Measurements from ENCODE around the gene CAMK2N1. TPM values are rescaled to one million over a fixed set of nuclear protein-coding genes. Genes with fewer than 3 reads are reported as not detected.

Gene CAMK2N1
- total and polyA plus RNA-seq, 2 experiments from 2014 or later = 38.5 to 45.5 TPM

DNA sequence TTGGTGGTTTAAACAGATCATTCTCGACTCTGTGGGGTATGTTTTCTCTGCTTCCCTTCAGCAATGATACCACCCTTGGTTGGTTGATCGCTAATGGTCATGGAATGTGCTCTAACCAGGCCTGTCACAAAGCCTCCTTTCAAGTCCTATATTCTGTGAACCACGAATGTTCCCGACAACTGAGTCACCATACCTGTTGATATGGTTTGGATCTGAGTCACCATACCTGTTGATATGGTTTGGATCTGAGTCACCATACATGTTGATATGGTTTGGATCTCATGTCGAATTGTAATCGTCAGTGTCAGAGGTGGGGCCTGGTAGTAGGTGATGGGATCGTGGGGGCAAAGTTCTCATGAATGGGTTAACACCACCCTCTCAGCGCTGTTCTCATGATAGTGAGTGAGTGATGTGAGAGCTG is 10.2 kb upstream of the CAMK2N1 start:
- Histone ChIP-seq H3K4me1 (ENCODE audit: insufficient read depth) (no peaks in the 10 kb centered on the region), H3K4me3 (no peak overlapping the region), H3K79me2 (no peaks in the 10 kb centered on the region), H2AFZ (no peak overlapping the region), H3K27me3 (no peaks in the 10 kb centered on the region), H3K9me2 (replicated peaks; ENCODE audit: insufficient read depth) (no peaks in the 10 kb centered on the region), H3K27ac (no peak overlapping the region), H3K9me3 (ENCODE audit: low read depth) (no peaks in the 10 kb centered on the region), H3K36me3 (replicated peaks; ENCODE audit: insufficient read depth, low read depth) (no peaks in the 10 kb centered on the region), H3K4me2 (no peak overlapping the region), H4K20me1 (ENCODE audit: insufficient read depth, poor library complexity, severe bottlenecking) (no peaks in the 10 kb centered on the region)
- WGBS (ENCODE audit: low lambda C conversion rate, missing lambda C conversion rate) = 73% methylated on average over 8 of the region's 8 CpGs
- no peak for DNase-seq (ENCODE audit: low spot score)
- no peak for TF ChIP-seq EZH2 (IDR thresholded peaks at IDR 0.05; ENCODE audit: borderline replicate concordance)
- TF ChIP-seq, protein P1, sequence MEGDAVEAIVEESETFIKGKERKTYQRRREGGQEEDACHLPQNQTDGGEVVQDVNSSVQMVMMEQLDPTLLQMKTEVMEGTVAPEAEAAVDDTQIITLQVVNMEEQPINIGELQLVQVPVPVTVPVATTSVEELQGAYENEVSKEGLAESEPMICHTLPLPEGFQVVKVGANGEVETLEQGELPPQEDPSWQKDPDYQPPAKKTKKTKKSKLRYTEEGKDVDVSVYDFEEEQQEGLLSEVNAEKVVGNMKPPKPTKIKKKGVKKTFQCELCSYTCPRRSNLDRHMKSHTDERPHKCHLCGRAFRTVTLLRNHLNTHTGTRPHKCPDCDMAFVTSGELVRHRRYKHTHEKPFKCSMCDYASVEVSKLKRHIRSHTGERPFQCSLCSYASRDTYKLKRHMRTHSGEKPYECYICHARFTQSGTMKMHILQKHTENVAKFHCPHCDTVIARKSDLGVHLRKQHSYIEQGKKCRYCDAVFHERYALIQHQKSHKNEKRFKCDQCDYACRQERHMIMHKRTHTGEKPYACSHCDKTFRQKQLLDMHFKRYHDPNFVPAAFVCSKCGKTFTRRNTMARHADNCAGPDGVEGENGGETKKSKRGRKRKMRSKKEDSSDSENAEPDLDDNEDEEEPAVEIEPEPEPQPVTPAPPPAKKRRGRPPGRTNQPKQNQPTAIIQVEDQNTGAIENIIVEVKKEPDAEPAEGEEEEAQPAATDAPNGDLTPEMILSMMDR (IDR thresholded peaks at IDR 0.05; ENCODE audit: poor library complexity) = no peak
- no peak for TF ChIP-seq EZH2phosphoT487 (IDR thresholded peaks at IDR 0.05; ENCODE audit: low read depth, severe bottlenecking, unreplicated experiment)

DNA sequence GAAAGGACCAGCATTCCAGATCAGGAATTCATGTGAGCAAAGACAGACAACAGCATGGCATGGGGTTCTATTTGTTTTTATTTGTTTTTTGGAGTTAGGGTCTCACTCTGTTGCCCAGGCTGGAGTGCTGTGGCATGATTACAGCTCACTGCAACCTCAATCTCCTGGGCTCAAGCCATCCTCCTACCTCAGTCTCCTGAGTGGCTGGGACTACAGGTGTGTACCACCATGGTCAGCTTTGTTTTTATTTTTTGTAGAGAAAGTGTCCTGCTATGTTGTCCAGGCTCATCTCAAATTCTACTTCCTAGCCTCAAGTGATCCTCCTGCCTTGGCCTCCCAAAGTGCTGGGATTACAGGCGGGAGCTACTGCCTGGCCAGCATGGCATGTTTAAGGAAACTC is 9.7 kb upstream of the CAMK2N1 start:
- 93% methylated on average over 1 of the region's 1 CpG for WGBS (ENCODE audit: low lambda C conversion rate, missing lambda C conversion rate)
- Histone ChIP-seq H3K4me1 (ENCODE audit: insufficient read depth) (no peaks in the 10 kb centered on the region), H3K4me3 (no peak overlapping the region), H3K9me2 (replicated peaks; ENCODE audit: insufficient read depth) (no peaks in the 10 kb centered on the region), H2AFZ (no peak overlapping the region), H3K27me3 (no peaks in the 10 kb centered on the region), H3K36me3 (replicated peaks; ENCODE audit: insufficient read depth, low read depth) (no peaks in the 10 kb centered on the region), H3K9me3 (ENCODE audit: low read depth) (no peaks in the 10 kb centered on the region), H3K27ac (no peak overlapping the region), H3K79me2 (no peaks in the 10 kb centered on the region), H4K20me1 (ENCODE audit: insufficient read depth, poor library complexity, severe bottlenecking) (no peaks in the 10 kb centered on the region), H3K4me2 (no peak overlapping the region)
- TF ChIP-seq EZH2 (IDR thresholded peaks at IDR 0.05; ENCODE audit: borderline replicate concordance) = no peak
- no peak for TF ChIP-seq EZH2phosphoT487 (IDR thresholded peaks at IDR 0.05; ENCODE audit: low read depth, severe bottlenecking, unreplicated experiment)
- TF ChIP-seq, protein P1 (IDR thresholded peaks at IDR 0.05; ENCODE audit: poor library complexity) = no peak
- DNase-seq (ENCODE audit: low spot score) = no peak

- H3K27me3 ChIP-seq = no peaks in the 10 kb centered on the region
- DNase-seq (ENCODE audit: low spot score) = no peak
- no peak overlapping the region for H2AFZ ChIP-seq
- H3K36me3 ChIP-seq (replicated peaks; ENCODE audit: insufficient read depth, low read depth) = no peaks in the 10 kb centered on the region
- no peaks in the 10 kb centered on the region for H4K20me1 ChIP-seq (ENCODE audit: insufficient read depth, poor library complexity, severe bottlenecking)
- no peak overlapping the region for H3K4me3 ChIP-seq
- H3K9me2 ChIP-seq (replicated peaks; ENCODE audit: insufficient read depth) = no peaks in the 10 kb centered on the region
- no peak overlapping the region for H3K4me2 ChIP-seq
- TF ChIP-seq, protein P1 (IDR thresholded peaks at IDR 0.05; ENCODE audit: poor library complexity) = no peak
- TF ChIP-seq EZH2phosphoT487 (IDR thresholded peaks at IDR 0.05; ENCODE audit: low read depth, severe bottlenecking, unreplicated experiment) = no peak
- TF ChIP-seq EZH2 (IDR thresholded peaks at IDR 0.05; ENCODE audit: borderline replicate concordance) = no peak
- H3K79me2 ChIP-seq = no peaks in the 10 kb centered on the region
- no peak overlapping the region for H3K27ac ChIP-seq
- no peaks in the 10 kb centered on the region for H3K9me3 ChIP-seq (ENCODE audit: low read depth)
- 80% methylated on average over 5 of the region's 5 CpGs for WGBS (ENCODE audit: low lambda C conversion rate, missing lambda C conversion rate)
- H3K4me1 ChIP-seq (ENCODE audit: insufficient read depth) = no peaks in the 10 kb centered on the region
These were observed 8.8 kb upstream of the CAMK2N1 start for GRCh38 chr1:20494609-20495311.
